ENCODE measurements around the gene SYNPO.

Gene SYNPO

DNA sequence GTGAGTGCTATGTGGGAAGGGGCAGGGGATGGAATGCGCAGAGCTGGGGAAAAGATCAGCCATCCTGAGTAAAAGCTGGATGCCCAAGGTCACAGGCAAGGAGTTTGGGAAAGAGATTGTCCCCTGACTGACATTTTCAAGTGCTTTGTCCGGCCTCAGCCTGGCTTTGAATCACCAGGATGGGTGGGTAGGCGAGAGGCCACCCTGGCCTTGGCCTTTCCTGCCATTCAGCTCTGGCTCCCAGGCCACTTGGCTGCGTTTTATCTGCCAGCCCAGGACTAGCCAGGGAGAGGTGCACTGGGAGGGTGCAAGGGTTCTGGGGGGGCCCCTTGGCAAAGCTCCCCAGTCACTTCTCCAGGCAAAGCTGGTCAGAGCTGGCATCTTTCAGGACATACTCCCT lies 37.4 kb upstream of the SYNPO start:
- DNase-seq (ENCODE audit: insufficient read length, low spot score) (no peak), FAIRE-seq (no peak)
- TF ChIP-seq, protein P1, sequence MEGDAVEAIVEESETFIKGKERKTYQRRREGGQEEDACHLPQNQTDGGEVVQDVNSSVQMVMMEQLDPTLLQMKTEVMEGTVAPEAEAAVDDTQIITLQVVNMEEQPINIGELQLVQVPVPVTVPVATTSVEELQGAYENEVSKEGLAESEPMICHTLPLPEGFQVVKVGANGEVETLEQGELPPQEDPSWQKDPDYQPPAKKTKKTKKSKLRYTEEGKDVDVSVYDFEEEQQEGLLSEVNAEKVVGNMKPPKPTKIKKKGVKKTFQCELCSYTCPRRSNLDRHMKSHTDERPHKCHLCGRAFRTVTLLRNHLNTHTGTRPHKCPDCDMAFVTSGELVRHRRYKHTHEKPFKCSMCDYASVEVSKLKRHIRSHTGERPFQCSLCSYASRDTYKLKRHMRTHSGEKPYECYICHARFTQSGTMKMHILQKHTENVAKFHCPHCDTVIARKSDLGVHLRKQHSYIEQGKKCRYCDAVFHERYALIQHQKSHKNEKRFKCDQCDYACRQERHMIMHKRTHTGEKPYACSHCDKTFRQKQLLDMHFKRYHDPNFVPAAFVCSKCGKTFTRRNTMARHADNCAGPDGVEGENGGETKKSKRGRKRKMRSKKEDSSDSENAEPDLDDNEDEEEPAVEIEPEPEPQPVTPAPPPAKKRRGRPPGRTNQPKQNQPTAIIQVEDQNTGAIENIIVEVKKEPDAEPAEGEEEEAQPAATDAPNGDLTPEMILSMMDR (IDR thresholded peaks at IDR 0.05; ENCODE audit: insufficient read depth, missing control alignments), result no peak

DNA sequence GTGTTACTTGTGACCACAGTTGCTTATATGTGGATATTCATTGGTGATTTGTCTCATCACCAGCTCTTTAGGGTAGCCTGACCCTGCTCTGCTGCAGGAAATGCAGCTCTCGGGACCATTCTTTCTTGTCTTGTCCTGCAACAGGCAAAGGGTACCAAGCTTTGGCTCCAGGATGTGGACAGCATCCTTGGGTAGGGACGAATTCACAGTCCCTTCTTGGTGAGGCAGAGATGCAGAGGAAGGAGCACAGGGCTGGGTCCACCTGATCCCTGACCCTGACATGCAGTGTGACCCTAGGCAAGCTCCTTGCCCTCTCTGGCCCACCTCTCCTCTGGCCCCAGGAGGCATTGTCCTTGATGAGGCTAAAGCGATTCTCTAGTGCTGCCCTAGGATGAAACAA lies 37.0 kb upstream of the SYNPO start:
- DNase-seq (ENCODE audit: insufficient read length, low spot score) (no peak), FAIRE-seq (no peak)
- TF ChIP-seq, protein P1 (IDR thresholded peaks at IDR 0.05; ENCODE audit: insufficient read depth, missing control alignments), result no peak

DNA sequence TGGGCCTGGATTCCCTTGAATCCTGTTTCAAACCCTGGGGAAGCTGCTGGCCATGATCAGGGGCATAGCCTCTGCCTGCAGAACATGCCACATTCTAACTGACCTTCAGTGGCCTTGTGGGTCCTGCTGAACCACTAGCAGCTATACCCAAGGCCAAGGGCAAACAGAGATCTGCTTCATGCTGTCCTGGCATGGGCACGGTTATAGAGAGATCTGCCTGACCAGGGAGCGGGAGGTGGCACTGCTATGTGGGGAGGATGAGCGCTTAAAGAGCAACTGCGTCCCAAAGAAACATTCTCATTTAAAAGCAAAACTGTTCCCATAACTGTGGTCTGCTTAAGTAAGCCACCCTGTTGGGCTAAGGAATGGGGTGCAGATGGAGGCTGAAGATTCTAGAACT lies 36.5 kb upstream of the SYNPO start:
- no peak for DNase-seq (ENCODE audit: insufficient read length, low spot score)
- TF ChIP-seq, protein P1 (IDR thresholded peaks at IDR 0.05; ENCODE audit: insufficient read depth, missing control alignments), result no peak
- no peak for FAIRE-seq

DNA sequence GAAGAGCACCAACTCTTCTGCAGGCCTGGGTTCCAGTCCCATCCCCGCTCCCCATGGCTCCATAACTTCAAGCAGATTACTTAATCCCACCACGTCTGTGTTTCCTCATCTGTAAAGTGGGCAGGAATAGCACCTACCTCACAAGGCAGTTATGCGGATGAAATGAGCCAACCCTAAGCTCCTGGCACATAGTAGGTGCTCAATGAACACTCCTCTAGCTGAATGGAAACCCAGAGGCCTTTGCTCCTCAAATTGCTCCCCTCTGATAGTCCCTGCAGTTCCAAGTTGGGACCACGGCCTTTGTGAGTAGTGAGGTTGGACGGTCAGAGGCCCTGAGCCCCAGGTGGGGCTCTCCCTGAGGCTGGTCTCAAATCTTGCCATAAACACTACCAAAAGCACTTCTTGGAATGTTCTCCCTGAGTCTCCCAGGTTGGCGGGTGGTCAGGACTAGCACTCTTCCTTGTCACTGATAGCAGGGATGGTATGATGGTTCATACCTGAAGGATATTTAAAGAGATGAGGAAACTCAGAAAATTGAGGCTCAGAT lies 35.5 kb upstream of the SYNPO start:
- FAIRE-seq, result no peak
- TF ChIP-seq, protein P1 (IDR thresholded peaks at IDR 0.05; ENCODE audit: insufficient read depth, missing control alignments), result no peak
- no peak for DNase-seq (ENCODE audit: insufficient read length, low spot score)

DNA sequence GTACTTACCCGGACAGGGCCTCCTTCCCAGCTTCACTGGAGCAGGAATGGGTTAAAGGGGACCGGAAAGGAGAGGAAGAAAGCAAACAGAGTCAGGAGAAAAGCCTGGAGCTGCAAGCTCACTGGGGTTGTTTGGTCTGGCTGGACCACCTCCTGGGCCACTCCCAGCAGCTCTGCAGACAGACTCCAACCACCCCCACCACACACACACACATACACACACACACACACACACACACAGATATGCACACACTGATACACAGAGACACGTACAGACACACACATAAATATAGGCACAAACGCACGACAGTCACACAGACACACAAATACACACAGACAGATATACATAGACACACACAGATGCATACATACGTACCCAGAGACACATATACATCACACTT lies 34.9 kb upstream of the SYNPO start:
- no peak for FAIRE-seq
- TF ChIP-seq, protein P1 (IDR thresholded peaks at IDR 0.05; ENCODE audit: insufficient read depth, missing control alignments), result no peak
- DNase-seq (ENCODE audit: insufficient read length, low spot score), result no peak

DNA sequence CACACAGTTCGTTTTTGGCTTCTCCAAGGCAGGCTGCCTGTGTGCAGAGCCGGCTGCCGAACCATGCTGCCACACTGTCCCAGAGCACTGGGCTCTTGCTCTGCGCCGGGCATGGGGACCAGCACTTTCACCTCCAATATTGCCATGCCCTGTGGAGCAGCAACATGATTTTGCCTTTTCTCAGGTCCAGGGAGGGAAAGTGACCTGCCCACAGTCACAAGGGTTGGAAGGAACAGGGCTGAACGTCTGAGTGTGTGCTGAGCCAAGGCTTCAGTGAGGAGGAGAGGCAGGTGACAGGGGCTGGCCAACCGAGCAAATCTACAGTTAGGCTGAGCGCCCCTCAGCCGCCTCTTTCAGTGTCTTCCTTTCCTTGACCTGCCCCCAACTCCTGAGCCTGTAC lies 34.0 kb upstream of the SYNPO start:
- FAIRE-seq (no peak), DNase-seq (ENCODE audit: insufficient read length, low spot score) (no peak)
- TF ChIP-seq, protein P1 (IDR thresholded peaks at IDR 0.05; ENCODE audit: insufficient read depth, missing control alignments), result no peak

DNA sequence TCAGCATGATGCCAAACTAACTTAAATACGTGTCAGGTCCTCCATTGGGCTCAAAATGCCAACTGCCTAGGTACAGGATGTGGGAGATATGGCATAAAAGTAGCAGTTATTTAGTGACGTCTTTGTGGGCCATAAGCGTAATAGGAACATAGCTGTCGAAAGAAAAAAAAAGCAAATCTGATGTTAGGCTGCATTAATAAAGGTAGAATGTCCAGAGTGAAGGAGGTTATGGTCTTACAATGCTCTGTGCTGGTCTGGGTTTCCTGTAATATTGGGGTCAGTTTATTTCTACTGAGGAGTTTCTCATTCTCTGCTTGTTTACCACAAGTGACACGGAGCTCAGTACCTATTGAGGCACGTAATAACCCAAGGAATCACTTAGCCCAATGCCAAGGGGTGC lies 33.4 kb upstream of the SYNPO start:
- no peak for DNase-seq (ENCODE audit: insufficient read length, low spot score)
- FAIRE-seq, result no peak
- TF ChIP-seq, protein P1 (IDR thresholded peaks at IDR 0.05; ENCODE audit: insufficient read depth, missing control alignments), result no peak

All from D721Med (cell line).